OCI-LY3 (cell line): ENCODE measurements around the gene LSR.

Experiments
- H2AFZ ChIP-seq: fragments of 200-600, 300-600 bp; shearing (Covaris generic); 2 replicates; pipeline ENCODE4 v1.6.0; 2014; ENCODE audit warnings: antibody characterized with exemption, low read depth, low read length
- H3K27ac ChIP-seq: fragments of 200-600, 300-600 bp; sonication (generic); 2 replicates; pipeline ENCODE4 v1.5.1; 2014; ENCODE audit warnings: mild to moderate bottlenecking, low read length, moderate library complexity, mixed read lengths
- H3K27me3 ChIP-seq: fragments of 200-600, 300-600 bp; sonication (generic); 2 replicates; pipeline ENCODE4 v1.6.1; 2014; ENCODE audit warnings: low read depth, low read length, mixed read lengths
- H3K36me3 ChIP-seq: fragments of 200-600, 300-600 bp; sonication (generic); replicated peaks from 2 replicates; pipeline ENCODE3; 2014; ENCODE audit warnings: low read depth, low read length, mixed read lengths
- H3K4me1 ChIP-seq: fragments of 300-600, 200-600 bp; sonication (generic); 2 replicates; pipeline ENCODE4 v1.6.1; 2014; ENCODE audit warnings: low read length, mixed read lengths
- H3K4me2 ChIP-seq: fragments of 200-600, 300-600 bp; sonication (generic); 2 replicates; pipeline ENCODE4 v1.6.1; 2014; ENCODE audit warnings: low read length, mixed read lengths
- H3K4me3 ChIP-seq: fragments of 300-600, 200-600 bp; sonication (generic); 2 replicates; pipeline ENCODE4 v1.5.1; 2014; ENCODE audit warnings: antibody characterized with exemption, mild to moderate bottlenecking, low read length, moderate library complexity
- H3K79me2 ChIP-seq: fragments of 300-600, 200-600 bp; shearing (Covaris generic); 2 replicates; pipeline ENCODE4 v1.6.1; 2014; ENCODE audit warnings: mild to moderate bottlenecking, low read length, mixed read lengths
- H3K9ac ChIP-seq: fragments of 300-600, 200-600 bp; shearing (Covaris generic); 2 replicates; pipeline ENCODE4 v1.6.0; 2014; ENCODE audit warnings: mild to moderate bottlenecking, low read length, moderate library complexity
- H3K9me3 ChIP-seq: fragments of 200-600, 300-600 bp; shearing (Covaris generic); 2 replicates; pipeline ENCODE4 v1.6.1; 2014; ENCODE audit warnings: low read length, mixed read lengths; ENCODE audit not compliant: insufficient read depth
- H4K20me1 ChIP-seq: fragments of 200-600, 300-600 bp; sonication (generic); 2 replicates; pipeline ENCODE4 v1.6.1; 2016; ENCODE audit warnings: low read length, mixed read lengths; ENCODE audit not compliant: insufficient read depth
- EZH2phosphoT487 ChIP-seq: fragments of 200-600 bp; shearing (Covaris generic); IDR thresholded peaks from 2 replicates; pipeline ENCODE4 v1.6.1; 2018; ENCODE audit warnings: antibody characterized with exemption, mixed run types, low read depth
- TF ChIP-seq, protein P1 (sequence below): fragments of 200-600, 300-600 bp; sonication (generic); IDR thresholded peaks from 2 replicates; pipeline ENCODE4 v1.5.1; 2014; ENCODE audit warnings: antibody characterized with exemption, low read length, low read depth

The LSR gene

DNA sequence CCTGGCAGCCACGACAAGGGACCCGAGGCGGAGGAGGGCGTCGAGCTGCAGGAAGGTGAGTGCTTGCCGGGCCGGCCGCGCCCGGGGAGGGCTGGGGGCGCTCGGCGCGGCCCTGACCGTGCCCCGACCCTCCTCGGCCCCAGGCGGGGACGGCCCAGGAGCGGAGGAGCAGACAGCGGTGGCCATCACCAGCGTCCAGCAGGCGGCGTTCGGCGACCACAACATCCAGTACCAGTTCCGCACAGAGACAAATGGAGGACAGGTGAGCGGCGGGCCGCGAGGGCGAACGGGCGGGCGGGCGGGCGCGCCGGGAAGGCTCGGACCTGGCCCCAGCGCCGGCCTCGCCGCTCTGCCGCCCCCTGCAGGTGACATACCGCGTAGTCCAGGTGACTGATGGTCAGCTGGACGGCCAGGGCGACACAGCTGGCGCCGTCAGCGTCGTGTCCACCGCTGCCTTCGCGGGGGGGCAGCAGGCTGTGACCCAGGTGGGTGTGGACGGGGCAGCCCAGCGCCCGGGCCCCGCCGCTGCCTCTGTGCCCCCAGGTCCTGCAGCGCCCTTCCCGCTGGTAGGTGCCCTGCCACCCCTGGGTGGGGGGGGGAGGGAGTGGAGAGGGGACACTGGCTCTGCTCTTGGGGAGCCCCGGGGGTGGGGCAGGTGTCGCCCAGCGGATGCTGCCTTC is 20.8 kb downstream of the LSR start:
- Histone ChIP-seq H3K4me3 (peak overlapping the region; percentile 88), H3K27me3 (no peaks in the 10 kb centered on the region), H3K9ac (peak overlapping the region; percentile 87), H3K9me3 (no peaks in the 10 kb centered on the region), H3K4me1 (peaks cover 47% of the 10 kb centered on the region), H2AFZ (no peak overlapping the region), H3K4me2 (peak overlapping the region; percentile 80), H3K27ac (peak overlapping the region; percentile 63), H3K79me2 (peaks cover 18% of the 10 kb centered on the region), H4K20me1 (no peaks in the 10 kb centered on the region), H3K36me3 (peaks cover 48% of the 10 kb centered on the region)
- TF ChIP-seq, protein P1, sequence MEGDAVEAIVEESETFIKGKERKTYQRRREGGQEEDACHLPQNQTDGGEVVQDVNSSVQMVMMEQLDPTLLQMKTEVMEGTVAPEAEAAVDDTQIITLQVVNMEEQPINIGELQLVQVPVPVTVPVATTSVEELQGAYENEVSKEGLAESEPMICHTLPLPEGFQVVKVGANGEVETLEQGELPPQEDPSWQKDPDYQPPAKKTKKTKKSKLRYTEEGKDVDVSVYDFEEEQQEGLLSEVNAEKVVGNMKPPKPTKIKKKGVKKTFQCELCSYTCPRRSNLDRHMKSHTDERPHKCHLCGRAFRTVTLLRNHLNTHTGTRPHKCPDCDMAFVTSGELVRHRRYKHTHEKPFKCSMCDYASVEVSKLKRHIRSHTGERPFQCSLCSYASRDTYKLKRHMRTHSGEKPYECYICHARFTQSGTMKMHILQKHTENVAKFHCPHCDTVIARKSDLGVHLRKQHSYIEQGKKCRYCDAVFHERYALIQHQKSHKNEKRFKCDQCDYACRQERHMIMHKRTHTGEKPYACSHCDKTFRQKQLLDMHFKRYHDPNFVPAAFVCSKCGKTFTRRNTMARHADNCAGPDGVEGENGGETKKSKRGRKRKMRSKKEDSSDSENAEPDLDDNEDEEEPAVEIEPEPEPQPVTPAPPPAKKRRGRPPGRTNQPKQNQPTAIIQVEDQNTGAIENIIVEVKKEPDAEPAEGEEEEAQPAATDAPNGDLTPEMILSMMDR = peak; percentile 72
- TF ChIP-seq EZH2phosphoT487 = no peak

DNA sequence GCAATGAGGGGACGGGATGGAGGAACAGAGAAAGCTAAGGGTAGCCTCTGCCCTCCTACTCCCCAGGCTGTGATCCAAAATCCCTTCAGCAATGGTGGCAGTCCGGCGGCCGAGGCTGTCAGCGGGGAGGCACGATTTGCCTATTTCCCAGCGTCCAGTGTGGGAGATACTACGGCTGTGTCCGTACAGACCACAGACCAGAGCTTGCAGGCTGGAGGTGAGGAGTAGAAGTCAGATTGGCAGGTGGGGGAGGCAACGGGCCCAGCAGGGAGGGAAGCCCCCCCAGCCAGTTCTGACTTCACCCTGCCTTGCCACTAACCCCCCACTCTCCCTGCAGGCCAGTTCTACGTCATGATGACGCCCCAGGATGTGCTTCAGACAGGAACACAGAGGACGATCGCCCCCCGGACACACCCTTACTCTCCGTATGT is 21.6 kb downstream of the LSR start:
- H3K4me2 ChIP-seq = peak overlapping the region; percentile 80
- no peaks in the 10 kb centered on the region for H3K9me3 ChIP-seq
- H2AFZ ChIP-seq = no peak overlapping the region
- TF ChIP-seq, protein P1 = no peak
- no peak for TF ChIP-seq EZH2phosphoT487
- peaks cover 18% of the 10 kb centered on the region for H3K79me2 ChIP-seq
- H4K20me1 ChIP-seq = no peaks in the 10 kb centered on the region
- H3K27ac ChIP-seq = no peak overlapping the region
- H3K4me3 ChIP-seq = peak overlapping the region; percentile 88
- H3K9ac ChIP-seq = no peak overlapping the region
- peaks cover 47% of the 10 kb centered on the region for H3K4me1 ChIP-seq
- no peaks in the 10 kb centered on the region for H3K27me3 ChIP-seq
- H3K36me3 ChIP-seq = peaks cover 49% of the 10 kb centered on the region

DNA sequence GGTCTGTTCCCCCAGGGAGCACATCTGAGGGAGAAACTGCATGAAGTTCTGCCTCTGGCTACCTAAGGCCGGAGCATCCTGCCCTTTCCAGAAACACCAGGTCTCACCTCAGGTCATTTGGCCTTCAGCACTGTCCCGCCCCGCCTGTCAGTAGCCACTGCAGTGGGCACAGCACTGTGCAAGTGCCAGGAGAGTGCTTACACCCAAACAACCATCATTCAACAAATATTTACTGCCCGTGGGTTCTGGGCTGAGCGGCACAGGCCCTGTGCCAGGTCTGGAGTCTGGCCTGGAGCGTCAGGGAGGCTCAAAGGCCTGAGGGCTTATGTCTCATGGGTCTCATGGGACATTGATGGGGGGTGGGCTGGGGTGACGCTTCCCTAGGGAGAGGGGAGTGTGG is 22.7 kb downstream of the LSR start:
- Histone ChIP-seq H3K9ac (peak overlapping the region; percentile 24; the same call in 1 of the 2 replicates), H3K4me1 (peaks cover 46% of the 10 kb centered on the region)

DNA sequence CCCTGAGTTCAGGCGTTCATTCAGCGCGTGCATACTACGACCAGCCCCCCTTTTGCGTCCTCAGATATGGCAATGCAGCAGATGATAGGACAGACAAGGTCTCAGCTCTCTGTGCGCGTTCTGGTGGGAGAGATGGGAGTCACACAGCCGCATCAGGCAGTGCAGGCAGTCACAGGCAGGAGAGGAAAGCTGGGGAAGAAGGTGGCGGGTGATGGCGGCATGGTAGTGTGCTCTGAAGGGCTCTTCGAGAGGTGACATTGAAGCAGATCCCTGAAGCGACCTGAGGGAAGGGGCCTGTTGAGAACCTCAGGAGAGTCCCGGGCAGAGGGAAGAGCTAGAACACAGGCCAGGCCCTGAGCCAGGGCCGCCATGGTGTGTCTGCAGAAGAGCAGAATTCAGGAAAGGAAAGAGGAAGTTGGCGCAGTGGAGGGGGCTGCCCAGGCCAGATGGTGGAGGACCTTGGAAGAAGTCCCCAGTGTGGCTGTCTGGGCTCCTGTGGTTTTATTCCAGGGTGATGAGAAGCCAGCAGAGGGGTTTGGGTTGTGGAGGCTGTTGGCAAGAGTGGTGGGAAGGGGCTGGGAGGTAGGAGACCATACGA is 23.4 kb downstream of the LSR start:
- Histone ChIP-seq H3K79me2 (peaks cover 11% of the 10 kb centered on the region), H3K9me3 (no peaks in the 10 kb centered on the region), H3K9ac (peak overlapping the region; percentile 24; the same call in 1 of the 2 replicates), H3K27ac (peak overlapping the region; percentile 55), H3K4me1 (peaks cover 43% of the 10 kb centered on the region), H2AFZ (no peak overlapping the region), H3K4me3 (peak overlapping the region; percentile 22; the same call in 1 of the 2 replicates), H3K36me3 (peaks cover 57% of the 10 kb centered on the region), H4K20me1 (no peaks in the 10 kb centered on the region), H3K27me3 (no peaks in the 10 kb centered on the region), H3K4me2 (peak overlapping the region; percentile 66)
- TF ChIP-seq EZH2phosphoT487 = no peak
- TF ChIP-seq, protein P1 = no peak

More for the DNA sequence above, 22.7 kb downstream of the LSR start:
- Histone ChIP-seq H3K4me3 (no peak overlapping the region), H3K36me3 (peaks cover 53% of the 10 kb centered on the region), H3K4me2 (peak overlapping the region; percentile 66), H3K9me3 (no peaks in the 10 kb centered on the region), H3K79me2 (peaks cover 18% of the 10 kb centered on the region), H4K20me1 (no peaks in the 10 kb centered on the region), H3K27ac (peak overlapping the region; percentile 55; the same call in 1 of the 2 replicates), H2AFZ (no peak overlapping the region), H3K27me3 (no peaks in the 10 kb centered on the region)
- TF ChIP-seq, protein P1 = no peak
- no peak for TF ChIP-seq EZH2phosphoT487
